ENCODE measurements around the gene SUCLG2. TPM values are rescaled to one million over a fixed set of nuclear protein-coding genes. Genes with fewer than 3 reads are reported as not detected.

SUCLG2 gene
- total RNA-seq, 4 donors from 2014 or later, result 38.7 to 42.9 (median 41.3) TPM

DNA sequence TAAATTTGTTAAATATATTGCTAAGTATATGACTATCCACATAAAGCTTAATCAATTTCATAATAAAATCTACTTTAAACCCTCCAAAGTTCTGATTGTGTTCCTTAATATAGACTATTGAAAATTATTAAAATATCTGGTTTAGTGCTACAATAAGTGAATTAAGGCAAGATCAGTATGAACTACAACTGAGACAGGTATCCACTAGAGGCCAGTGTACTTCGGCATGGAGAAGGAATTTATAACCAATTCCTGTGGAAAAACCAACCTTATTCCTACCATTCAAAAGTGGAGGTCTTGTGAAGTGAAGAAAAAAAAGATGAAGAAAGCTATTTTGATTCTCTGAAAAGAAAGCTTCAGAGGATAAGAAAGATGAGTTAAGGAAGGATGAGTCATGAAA is 237.7 kb downstream of the SUCLG2 start:
- WGBS, 2 donors, result 94 to 95% methylated on average over 1 of the region's 1 CpG
- DNase-seq (ENCODE audit: low spot score in 2 of 2), result no peak
- intact Hi-C loops (cut with DNase I; ENCODE audit: low total_unique reads), result no loop called here
- TF ChIP-seq, protein P1, sequence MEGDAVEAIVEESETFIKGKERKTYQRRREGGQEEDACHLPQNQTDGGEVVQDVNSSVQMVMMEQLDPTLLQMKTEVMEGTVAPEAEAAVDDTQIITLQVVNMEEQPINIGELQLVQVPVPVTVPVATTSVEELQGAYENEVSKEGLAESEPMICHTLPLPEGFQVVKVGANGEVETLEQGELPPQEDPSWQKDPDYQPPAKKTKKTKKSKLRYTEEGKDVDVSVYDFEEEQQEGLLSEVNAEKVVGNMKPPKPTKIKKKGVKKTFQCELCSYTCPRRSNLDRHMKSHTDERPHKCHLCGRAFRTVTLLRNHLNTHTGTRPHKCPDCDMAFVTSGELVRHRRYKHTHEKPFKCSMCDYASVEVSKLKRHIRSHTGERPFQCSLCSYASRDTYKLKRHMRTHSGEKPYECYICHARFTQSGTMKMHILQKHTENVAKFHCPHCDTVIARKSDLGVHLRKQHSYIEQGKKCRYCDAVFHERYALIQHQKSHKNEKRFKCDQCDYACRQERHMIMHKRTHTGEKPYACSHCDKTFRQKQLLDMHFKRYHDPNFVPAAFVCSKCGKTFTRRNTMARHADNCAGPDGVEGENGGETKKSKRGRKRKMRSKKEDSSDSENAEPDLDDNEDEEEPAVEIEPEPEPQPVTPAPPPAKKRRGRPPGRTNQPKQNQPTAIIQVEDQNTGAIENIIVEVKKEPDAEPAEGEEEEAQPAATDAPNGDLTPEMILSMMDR (IDR thresholded peaks at IDR 0.05), result no peak
- TF ChIP-seq POLR2A (IDR thresholded peaks at IDR 0.05), result no peak
- no peak overlapping the region for H3K4me3 ChIP-seq (ENCODE audit: low read depth, poor library complexity, severe bottlenecking)

DNA sequence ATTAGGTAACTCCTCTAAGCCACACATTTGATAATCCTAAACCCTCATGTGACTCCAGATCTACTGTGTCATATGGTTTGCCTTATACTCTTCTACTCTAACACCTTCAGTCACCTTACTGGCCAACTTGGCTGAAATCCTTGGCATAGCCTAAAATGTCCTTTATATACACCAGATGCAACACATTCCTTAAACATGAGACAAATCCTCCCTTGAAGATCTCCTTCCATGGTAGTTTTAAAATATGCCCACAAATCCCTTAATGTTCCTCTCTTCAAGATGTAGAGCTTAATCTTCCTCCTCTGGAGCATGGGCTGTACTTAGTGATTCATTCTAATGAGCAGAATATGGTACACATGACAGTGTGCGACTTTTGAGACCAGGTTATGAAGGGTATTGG is 238.9 kb downstream of the SUCLG2 start:
- intact Hi-C loops (cut with DNase I; ENCODE audit: low total_unique reads), result no loop called here
- WGBS, 2 donors, result 46 to 91% methylated on average over 1 of the region's 1 CpG
- TF ChIP-seq, protein P1 (IDR thresholded peaks at IDR 0.05), result no peak
- no peak for TF ChIP-seq POLR2A (IDR thresholded peaks at IDR 0.05)
- no peak overlapping the region for H3K4me3 ChIP-seq (ENCODE audit: low read depth, poor library complexity, severe bottlenecking)
- no peak for DNase-seq (ENCODE audit: low spot score in 2 of 2)

DNA sequence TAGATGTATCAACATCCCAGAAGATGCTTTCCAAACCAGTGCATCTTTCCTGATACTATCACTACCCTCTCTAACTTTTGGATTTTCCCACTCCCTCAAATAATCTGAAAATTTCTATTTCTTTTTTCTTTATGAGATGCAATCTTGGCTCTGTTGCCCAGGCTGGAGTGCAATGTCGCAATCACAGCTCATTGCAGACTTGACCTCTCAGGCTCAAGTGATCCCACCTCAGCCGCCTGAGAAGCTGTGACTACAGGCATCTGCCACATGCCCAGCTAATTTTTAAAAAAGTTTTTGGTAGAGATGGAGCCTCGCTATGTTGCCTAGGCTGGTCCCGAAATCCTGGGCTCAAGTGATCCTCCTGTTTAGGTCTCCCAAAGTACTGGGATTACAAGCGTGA is 239.7 kb downstream of the SUCLG2 start:
- 98 to 99% methylated on average over 5 of the region's 5 CpGs for WGBS, 2 donors
- intact Hi-C loops (cut with DNase I; ENCODE audit: low total_unique reads), result no loop called here
- DNase-seq (ENCODE audit: low spot score in 2 of 2), result no peak
- no peak for TF ChIP-seq POLR2A (IDR thresholded peaks at IDR 0.05)
- TF ChIP-seq, protein P1 (IDR thresholded peaks at IDR 0.05), result no peak
- H3K4me3 ChIP-seq (ENCODE audit: low read depth, poor library complexity, severe bottlenecking), result no peak overlapping the region

DNA sequence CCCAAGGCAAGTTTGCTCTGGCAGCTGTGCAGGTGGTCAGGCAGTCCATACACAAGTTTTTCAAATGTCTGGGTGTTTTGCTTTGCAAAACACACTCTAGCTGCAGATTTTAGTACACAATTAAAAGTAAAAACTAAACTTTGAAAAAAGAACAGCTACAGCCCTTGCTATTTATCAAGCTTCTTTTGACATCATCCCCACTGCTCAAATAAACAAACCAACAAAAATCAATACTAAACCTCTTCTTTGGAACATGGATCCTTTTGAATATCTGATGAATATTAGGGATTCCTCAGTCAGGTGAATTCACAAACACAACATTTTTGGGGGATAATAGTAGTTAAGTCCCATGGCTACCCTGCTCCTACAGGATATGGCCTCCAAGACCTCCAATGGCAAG is 249.2 kb downstream of the SUCLG2 start:
- no peak overlapping the region for H3K4me3 ChIP-seq (ENCODE audit: low read depth, poor library complexity, severe bottlenecking)
- TF ChIP-seq, protein P1 (IDR thresholded peaks at IDR 0.05), result no peak
- no peak for TF ChIP-seq POLR2A (IDR thresholded peaks at IDR 0.05)
- intact Hi-C loops (cut with DNase I; ENCODE audit: low total_unique reads), result no loop called here
- no peak for DNase-seq (ENCODE audit: low spot score in 2 of 2)

DNA sequence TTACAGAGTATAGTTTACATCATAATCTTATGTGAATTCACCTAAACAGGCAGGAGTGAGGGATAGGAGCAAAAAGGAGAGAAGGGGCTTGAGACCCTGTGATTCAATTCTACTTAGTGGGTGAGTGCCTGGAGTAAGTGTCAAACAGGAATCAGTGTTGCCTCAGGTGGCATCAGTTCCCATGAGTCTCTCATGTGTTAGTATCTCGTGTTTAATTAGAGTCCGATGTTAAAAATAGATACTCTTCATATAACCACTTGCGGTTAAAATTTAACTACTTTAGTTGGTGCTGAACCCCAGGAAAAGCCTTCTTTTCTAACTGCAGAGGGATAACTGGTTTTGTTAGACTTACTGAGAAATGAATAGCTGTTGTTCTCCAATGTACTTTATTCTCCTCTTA is 251.5 kb downstream of the SUCLG2 start:
- intact Hi-C loops (cut with DNase I; ENCODE audit: low total_unique reads), result no loop called here
- no peak overlapping the region for H3K4me3 ChIP-seq (ENCODE audit: low read depth, poor library complexity, severe bottlenecking)
- DNase-seq (ENCODE audit: low spot score in 2 of 2), result no peak
- 80 to 94% methylated on average over 3 of the region's 3 CpGs for WGBS, 2 donors
- no peak for TF ChIP-seq POLR2A (IDR thresholded peaks at IDR 0.05)
- TF ChIP-seq, protein P1 (IDR thresholded peaks at IDR 0.05), result no peak

DNA sequence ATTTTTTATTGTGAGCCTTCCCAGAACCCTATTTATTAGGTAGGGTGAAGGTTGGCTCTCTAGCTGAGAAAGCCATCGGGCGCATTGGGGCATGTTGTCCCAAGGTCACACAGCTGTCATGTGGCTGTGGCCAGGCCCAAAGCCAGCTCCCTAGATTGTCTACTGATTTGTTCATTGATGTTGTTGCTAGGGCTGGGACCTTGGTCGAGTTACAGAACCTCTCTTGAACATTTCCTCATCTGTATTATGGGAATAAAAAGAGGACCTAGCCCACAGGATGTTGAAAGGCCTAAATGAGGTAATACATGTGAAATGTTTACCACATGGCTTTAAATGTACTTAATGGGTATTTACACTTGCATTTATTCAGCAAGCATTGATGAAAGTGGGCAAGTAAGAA is 252.5 kb downstream of the SUCLG2 start:
- no peak for DNase-seq (ENCODE audit: low spot score in 2 of 2)
- intact Hi-C loops (cut with DNase I; ENCODE audit: low total_unique reads), result no loop called here
- 67 to 71% methylated on average over 3 of the region's 3 CpGs for WGBS, 2 donors
- TF ChIP-seq, protein P1 (IDR thresholded peaks at IDR 0.05), result no peak
- no peak for TF ChIP-seq POLR2A (IDR thresholded peaks at IDR 0.05)
- no peak overlapping the region for H3K4me3 ChIP-seq (ENCODE audit: low read depth, poor library complexity, severe bottlenecking)
